ENCODE measurements around the gene ABHD12. TPM values are rescaled to one million over a fixed set of nuclear protein-coding genes. Genes with fewer than 3 reads are reported as not detected.

The ABHD12 gene
- polyA plus RNA-seq, 1 donor = 21.1 TPM

DNA sequence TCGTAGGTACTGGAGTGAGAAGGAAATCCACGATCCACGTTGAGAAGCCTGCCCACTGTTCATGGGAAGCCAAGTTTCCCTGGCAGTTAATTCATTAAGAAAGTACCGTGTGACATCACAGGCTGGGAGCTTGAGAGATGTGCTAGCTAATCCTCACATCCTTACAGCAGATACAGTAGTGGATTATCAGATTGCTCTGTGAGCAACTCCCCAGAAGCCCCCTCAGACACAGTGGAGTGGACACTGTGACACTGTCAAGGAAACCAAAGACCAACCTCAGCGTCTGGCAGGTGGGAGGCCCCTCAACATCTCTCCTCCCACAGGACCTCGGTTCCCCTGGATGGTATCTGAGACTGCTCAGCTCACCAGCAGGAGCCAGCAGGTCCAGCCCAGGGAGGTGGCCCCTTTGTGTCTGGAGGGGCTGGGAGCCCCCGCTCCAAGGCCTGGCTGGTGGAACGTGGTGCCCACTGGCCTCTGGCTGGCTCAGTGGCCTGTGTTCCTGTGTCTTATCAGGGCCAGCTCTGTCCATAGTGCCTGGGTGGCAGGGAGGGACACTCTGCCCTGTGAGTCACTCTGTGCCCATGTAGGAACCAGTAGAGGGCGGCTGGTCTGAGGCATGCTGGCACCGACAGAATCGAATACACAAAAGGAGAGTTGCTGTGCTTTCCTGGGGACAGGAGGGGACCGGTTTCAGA is 135.5 kb downstream of the ABHD12 start:
- no peak for DNase-seq

DNA sequence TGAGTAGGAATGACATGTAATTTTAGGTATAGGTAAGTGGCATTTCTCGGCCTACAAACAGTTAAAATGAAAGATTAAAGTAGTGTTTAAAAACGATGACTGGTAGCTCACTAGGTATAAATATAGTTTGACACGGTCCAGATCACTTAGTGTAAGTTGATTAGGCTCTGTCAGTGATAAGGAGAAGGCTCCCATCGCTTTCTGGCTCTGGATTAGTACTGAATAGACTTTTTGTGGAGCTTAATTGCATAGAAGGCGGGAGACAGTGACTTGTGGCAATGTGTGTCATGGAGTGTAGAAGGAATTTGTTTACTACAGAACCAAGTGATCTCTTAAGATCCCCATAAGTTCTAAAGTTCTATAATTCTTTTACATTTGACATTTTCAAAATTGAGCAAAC is 136.1 kb downstream of the ABHD12 start:
- DNase-seq = no peak

DNA sequence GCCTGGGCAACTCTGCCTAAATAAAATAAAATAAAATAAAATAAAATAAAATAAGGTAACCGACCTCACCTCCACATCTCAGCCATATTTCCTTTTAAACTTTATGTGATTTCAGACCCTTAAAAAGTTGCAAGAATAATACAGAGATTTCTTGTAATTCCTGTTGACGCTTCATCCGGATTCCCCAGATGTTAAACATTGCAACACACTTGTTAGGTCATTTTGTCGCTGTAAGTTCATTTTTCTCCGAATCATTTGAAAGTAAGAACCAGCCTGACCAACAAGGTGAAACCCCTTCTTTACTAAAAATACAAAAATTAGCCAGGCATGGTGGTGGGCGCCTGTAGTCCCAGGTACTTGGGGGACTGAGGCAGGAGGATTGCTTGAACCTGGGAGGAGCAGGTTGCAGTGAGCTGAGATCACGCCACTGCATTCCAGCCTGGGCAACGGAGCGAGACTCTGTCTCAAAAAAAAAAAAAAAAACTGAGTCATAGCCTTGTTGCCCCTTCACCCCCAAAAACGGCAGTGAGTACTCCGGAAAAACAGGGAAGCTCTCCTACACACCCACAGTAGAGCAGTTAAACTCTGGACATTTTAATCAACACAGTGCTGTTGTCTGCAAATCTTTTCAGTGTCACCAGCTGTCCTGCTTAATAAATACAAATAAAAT is 136.9 kb downstream of the ABHD12 start:
- DNase-seq = no peak

DNA sequence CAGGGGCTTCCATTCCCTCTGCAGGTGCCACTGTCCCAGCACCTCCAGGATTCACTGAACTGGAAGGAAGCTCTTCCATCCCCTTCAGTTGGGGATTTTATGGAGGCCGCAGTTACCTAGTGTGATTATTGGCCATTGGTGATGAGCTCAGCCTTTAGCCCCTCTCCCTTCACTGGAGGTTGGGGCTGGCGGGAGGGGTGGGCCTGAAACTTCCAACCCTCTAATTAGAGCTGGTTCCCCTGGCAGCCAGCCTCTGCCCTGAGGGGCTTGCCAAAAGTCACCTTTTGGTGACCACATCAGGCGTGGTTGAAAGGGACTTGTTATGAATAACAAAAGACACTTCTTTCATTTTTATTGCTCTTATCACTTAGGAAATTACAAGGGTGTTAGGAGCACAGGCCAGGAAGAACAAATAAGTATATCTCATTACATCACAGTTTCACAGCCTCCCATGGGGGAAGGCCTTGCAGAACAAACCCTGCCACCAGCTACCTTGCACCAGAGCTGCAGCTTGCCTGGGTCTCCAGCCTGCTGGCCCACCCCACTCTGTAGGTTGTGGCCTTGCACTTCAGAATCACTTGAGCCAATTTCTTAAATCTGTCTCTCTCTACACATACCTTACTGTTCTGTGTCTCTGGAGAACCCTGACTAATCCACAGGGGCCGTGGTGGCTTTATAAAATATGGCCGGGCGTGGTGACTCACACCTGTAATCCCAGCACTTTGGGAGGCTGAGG is 137.8 kb downstream of the ABHD12 start:
- no peak for DNase-seq

DNA sequence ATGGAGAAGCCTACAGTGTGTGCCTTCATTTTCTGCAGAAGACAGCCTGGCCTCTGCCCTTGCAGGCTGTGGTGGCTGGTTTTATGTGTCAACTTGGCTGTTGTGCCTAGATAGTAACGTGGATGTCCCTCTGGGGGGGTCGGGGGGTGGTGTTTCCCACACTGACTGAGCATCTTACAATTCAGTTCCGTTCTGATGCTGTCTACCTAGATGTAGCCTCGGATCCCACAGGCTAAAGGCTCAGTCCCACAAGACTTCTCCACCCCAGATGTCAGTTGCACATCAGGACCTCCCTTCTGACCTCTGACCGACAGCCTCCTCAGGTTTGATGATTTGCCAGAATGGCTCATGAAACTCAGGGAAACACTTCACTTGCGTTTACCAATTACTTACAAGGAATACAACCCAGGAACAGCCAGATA is 138.4 kb downstream of the ABHD12 start:
- no peak for DNase-seq

DNA sequence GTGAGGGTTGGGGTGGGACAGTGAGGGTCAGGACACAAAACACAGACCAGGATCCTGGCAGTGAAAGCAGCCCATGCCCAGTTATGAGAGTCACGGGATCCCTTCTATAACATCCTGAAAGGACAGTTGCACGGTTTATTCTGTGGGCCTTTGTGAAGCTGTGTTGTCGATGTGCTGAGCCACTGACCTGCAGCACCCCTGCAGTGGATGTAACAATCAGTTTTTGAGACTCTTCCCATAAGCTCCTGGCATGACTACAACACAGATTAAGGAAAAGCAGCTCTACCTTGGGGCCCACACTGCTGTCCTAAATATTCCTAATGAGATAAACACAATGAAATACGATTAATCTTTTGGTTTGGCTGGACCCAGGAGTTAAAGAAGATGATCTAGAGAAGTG is 139.1 kb downstream of the ABHD12 start:
- DNase-seq = no peak

DNA sequence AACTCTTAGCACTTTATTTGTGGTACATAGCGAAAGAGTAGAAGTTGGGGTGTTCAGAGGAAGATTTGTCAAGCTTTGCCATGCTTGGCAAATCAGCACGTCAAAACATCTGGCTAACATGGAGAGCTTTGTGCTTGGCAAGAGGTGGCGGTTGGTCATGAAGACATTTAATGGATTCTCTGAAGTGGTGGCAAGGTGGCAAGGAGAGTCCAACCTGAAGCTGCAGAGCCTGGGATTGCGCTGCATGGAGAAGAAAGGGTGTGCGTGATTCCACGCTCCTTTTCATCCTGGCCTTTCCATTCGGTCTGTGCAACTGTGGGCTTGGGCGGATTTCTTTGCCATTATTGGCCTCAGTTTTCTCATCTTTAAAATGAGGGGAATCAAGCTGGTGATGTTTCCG is 139.6 kb downstream of the ABHD12 start:
- DNase-seq = no peak

DNA sequence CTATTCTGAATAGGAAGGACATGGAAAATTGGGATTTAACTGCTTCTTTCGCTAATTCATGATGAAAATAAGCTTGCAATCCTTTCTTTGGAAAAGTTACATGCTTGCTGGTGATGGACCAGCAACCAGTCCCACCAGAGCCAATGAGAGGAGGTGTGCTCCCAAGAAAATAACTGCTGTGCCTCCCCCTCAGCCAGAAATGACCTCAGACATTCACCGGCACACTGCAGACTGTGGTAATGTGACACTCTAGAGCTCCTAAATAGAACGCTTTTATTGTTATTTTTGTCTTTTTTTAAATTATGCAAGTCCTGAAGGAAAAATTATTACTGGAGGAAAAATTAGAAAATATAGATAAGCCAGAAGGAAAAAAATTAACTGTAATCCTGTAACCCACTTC is 140.1 kb downstream of the ABHD12 start:
- DNase-seq = no peak

Other genes starting within 250 kb of the ABHD12 start
- gene ENTPD6, start 195.1 kb downstream of the ABHD12 start, polyA plus RNA-seq (ENCODE audit: insufficient read length) = 33.3 TPM
- gene PYGB, start 142.8 kb downstream of the ABHD12 start, polyA plus RNA-seq (ENCODE audit: insufficient read length) = 25.4 TPM
- gene GINS1, start 16.8 kb upstream of the ABHD12 start, polyA plus RNA-seq (ENCODE audit: insufficient read length) = 6.0 TPM
- gene NINL, start 194.7 kb upstream of the ABHD12 start, polyA plus RNA-seq (ENCODE audit: insufficient read length) = 19.4 TPM
- 2.4 TPM for gene NANP, start 233.2 kb upstream of the ABHD12 start, polyA plus RNA-seq (ENCODE audit: insufficient read length)

All from hindlimb muscle (tissue), 1 donor.